ENCODE measurements around the gene RCSD1.

The RCSD1 gene

DNA sequence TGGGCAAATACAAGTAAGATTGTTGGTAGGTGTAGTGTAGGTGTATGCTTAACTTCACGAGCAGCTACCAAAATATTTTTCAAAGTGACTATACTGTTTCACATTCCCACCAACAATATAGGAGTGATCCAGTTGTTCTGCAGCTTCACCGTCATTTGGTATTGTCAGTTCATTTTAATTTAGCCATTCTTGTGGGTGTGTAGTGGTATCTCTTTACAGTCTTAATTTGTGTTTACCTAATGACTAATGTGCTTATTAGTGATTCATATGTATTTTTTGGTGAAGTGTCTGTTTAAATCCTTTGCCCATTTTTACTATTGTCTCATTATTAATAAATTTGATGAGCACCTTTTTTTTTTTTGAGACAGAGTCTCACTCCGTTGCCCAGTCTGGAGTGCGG lies 35.4 kb downstream of the RCSD1 start:
- no peak for DNase-seq

DNA sequence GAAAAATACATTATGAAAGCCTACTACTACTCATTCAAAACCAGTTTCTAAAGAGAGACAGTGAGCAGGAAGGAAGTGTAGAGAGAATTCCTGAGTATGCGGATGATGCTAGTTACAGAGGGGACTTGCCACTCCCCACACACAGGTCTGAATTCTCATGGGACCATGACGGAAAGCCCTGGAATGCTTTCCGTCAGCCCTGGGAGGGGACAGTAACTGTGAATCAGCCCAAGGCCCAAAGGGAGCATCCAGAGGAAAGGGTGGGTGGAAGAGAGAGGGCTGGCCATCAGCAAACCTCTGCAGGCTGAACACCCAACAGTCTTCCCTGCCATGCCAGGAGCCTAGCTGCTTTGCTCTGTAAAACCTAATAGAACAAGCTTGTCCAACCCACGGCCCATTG lies 36.4 kb downstream of the RCSD1 start:
- DNase-seq: no peak

DNA sequence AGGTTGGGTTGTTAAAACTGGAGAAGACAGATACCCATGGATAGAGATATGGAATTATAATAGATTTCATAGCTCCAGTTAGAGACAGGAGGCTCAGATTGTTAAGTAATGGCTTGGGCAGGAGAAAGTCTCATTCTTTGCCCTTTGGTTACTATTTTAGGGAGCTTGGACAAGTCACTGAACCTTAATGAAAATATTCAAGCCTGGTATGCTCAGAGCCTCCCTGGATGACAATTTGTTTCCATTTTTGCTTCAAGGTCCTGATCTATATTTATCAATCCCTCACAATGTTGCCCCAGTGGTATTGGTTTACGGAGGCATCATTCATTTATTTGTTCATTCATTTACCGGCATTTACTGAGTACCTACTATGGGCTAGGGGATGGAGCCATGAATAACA lies 37.5 kb downstream of the RCSD1 start:
- DNase-seq: no peak

DNA sequence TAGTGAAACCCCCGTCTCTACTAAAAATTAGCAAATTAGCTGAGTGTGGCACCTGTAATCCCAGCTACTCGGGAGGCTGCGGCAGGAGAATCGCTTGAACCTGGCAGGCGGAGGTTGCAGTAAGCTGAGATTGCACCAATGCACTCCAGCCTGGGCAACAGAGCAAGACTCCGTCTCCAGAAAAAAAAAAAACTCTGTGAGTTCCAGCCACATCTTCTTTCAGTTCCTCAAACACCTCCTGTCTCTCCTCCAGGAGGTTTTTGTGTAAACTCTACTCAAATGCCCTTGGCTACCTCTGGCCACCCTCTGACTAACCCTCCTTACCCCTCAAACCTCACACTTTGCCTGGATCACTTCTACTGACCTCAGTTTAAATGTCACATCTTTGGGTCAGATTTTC lies 38.1 kb downstream of the RCSD1 start:
- no peak for DNase-seq

DNA sequence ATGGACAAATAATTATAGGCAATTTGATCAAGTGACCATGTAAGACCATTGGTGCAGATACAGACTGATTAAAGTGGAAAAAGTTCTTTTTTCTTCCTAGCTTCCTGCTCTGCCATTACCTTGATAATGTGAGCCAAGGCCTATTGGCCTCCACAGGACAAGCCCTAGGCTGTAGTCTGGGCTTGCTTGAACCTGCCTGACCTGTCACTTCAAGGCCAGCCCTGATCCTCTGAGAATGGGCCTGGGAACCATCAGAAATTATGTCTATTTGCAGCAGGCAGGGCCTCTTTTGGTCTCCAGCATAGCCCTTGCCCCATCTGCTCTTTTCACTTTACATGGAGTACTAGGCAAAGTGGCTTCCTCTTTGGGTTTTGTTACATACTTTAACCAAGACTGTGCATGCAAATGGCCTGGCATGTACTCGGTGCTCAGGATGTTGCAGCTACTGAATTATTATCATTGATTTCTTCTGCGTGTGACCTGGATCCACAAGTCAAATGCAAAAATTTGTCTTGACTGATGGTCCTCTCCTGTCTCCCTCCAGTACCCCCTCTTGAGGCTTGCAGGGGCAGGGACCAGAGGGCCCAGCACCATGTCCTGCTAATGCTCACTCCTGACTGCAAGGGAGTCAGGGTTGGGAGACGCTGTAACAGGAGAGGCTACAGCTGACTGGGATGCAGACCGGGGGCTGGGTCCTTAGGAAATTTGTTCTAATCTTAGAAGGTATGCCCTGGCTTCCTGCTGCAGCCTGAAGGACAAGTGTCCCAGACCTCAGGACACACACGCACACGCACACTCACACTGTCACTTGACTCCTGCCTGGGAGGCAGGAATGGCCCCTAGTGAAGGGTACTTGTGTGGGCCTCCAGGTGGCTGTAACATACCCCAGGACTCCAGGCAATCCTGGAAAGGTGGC lies 39.4 kb downstream of the RCSD1 start:
- no peak for DNase-seq

- no peak for DNase-seq
Observed at GRCh38 chr1:167670563-167670962, 40.5 kb downstream of the RCSD1 start.

DNA sequence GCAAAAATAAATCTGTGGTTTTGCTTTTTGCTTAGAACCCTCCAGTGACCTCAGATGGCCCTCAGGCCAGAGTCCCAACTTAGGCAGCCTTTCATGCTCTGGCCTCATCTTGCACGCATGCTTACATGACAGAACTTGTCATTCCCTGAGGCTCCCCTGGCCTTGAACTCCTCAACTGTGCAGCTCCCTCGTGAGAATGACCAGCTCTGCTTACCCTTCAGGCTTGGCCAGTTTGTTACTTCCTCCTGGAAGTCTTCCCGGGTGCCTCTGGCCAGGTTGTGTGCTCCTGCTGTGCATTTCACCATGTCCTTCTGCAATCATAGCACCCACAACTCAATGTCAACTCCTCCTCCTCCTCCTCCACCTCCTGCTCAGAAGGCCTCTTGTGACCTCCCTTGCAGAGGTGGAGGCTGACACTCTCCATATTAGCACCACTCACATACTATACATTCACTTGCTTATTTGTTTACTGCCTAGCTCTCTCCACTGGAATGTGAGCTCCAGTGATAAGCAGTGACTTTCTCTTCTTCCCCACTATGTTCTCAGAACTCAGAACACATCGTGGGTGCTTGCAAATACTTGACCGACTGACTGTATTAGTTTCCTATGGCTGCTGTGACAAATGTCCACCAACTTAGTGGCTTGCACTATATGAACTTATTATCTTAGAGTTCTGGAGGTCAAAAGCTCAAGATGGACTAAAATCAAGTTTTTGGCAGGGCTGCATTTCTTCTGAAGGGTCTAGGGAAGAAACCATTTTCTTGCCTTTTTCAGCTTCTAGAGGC lies 41.9 kb downstream of the RCSD1 start:
- no peak for DNase-seq

DNA sequence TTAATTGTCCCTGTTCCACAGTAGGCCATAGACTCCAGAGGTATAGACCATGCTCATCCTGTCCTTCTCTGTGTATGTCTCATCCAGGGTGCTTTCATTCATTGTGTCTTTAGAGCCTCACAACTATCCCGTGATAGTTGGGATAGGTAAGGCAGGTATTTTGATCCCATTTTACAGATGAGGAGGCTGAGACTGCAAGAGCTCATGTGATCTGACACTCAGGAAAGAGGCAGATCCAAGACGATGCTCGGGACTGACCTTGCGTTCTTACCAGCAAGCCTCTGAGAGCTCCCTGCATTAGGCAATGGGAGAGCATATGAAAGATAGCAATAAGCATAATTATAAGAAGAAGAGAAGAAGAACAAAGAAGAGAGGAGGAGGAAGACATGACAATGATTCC lies 42.8 kb downstream of the RCSD1 start:
- no peak for DNase-seq

DNA sequence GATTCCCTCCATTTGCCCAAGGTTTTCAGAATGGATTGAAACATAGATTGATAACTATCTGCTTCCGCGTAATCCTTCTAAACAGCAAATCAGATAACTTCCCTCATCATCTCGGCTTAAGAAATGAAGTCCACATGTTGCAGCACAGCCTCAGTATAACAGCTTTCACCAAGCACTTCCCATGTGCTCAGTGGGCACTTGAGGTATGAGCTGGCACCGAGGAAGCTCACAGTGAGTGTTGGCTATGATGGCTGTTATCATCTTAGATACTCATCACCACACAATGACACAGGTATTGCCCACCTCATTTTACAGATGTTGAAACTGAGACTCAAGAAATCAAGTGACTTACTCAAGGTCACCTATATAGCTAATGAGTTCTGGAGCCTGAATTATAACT lies 43.2 kb downstream of the RCSD1 start:
- DNase-seq: no peak

DNA sequence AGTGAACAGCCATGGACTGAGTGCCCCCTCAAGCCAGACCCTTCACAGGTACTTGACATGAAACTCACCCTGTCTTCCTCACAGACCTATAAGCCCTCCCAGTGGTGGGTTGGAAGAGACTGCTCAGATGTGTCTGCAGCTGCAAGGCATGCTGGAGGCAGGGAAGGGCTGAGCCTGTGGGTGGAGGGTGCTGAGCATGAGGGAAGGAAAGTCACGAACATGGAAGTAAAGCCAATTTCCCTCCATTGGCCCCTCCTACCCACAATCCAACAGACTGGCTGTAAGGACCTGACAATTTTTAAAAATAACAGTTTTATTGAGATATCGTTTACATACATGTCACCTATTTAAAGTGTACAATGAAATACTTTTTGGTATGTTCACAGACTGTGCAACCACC lies 44.1 kb downstream of the RCSD1 start:
- DNase-seq: no peak

GRCh38 chr1:167675440-167675839 lies 45.4 kb downstream of the RCSD1 start:
- no peak for DNase-seq

DNA sequence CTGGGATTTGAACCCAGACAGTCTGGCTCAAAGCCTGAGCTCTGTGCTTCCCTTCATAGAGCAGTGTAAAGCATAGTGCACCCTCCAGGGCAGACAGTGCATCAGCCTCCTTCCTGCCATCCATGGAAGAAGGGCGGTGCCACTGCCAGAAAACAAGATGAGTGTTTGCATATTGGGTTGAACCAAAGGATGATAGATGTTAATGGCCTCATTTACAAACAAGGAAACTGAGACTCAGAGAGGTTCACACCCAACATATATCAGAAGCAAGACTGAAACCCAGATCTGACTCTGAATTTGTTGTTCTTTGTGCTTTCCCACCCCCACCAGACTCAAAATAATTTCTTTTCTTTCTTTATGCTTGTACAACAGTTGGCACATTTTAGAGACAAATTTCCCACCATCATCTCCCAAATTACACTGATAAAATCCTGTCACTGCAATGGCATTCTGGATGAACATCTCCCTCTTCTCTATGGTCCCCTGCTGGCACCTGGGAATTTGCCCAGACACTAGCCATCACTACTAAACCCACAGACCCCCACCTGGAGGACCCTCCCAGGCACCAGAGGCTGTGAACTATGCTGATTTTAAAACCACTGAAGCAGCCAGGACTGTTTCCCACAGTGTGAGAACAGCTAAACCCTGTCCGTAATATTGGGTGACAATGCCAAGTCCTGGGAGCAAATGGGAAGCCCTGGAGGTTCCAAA lies 46.3 kb downstream of the RCSD1 start:
- no peak for DNase-seq

DNA sequence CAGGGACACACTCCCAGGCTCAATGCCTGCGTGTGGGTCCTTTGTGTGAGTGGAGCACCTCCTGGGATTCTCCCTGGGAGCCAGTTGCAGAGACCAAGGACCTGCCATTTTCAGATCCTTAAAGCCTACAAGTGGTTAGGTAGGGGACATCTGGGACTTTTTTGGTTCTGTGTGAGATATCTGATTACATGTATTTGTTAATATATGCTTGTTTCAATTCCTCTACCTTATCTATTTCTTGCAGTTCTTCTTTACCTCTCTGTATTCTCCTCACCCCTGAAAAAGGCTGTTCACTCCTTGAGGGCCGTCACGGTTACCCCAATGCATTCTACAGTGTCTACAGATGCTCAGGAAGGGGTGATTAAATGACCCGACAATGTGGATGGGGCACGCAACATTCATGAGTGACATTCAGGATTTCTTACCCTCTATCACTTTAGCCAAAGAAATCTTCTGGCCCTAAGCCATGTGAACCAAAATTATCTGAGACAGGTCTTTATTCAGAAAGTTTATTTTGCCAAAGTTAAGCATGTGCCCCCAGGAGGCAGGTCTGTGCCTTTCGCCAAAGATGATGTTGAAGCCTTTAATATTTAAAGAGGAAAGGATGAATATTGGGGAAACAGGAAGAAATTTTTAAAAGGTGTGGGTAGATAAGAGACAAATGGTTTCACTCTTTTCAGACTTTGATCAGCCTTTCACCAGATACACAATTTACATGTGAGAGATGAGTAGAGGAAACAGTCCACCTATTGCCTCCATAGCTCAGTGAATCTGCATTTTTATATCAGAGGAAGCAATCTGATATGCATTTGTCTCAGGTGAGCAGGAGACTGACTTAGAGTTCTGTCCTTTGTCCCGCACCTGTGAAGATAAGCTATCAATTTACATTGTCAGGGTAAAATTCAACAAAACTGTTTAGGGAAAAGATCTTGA lies 47.1 kb downstream of the RCSD1 start:
- DNase-seq: no peak

DNA sequence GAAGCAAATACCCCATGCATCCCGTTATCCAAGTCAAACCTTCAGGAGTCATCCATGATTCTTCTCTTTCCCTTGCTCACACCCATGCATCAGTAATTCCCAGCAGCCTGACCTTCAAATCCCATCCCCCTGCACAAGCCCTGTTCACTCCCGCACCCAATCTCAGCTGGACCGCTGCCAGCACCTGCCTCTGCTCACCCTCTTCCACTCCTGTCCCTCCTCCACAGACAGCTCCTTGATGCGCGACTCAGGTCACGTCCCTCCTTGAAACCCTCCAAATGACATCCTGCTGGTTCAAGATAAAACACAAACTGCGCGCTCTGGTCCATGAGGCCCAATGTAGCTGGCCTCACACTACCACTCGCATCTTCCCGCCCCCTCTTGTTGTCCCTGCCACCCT lies 48.4 kb downstream of the RCSD1 start:
- no peak for DNase-seq

GRCh38 chr1:167678838-167679237 lies 48.8 kb downstream of the RCSD1 start:
- no peak for DNase-seq

GRCh38 chr1:167679714-167680113 lies 49.7 kb downstream of the RCSD1 start:
- DNase-seq: no peak

GRCh38 chr1:167681024-167681423 lies 51.0 kb downstream of the RCSD1 start:
- DNase-seq: no peak

- DNase-seq: no peak
Observed at GRCh38 chr1:167681451-167682098, 51.5 kb downstream of the RCSD1 start.

DNA sequence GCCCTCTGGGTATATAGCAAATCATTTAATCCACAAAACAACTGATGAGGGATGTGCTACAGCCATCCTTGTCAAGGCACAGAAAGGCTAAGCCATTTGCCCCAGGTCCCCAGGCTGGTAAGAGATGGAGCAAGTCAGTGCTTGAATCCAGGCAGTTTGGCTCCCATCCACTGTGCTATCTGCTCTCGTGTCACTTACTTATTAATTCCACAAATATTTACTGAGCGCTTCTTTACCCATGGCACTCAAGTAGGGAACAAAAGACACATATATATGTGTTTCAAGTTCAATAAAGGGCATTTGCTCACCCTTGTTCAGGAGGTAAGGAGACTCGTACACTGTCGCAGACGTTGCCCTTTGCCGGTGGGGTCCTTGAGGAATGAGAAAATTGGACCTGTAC lies 53.2 kb downstream of the RCSD1 start:
- DNase-seq: no peak

All from hypothalamus (tissue), 51 donors.